Measurements from ENCODE around the gene KLF13.

- TF ChIP-seq CTCF (conservative IDR thresholded peaks at IDR 0.05; ENCODE audit: low read depth in 2 of 2) (no peak), EZH2phosphoT487 (IDR thresholded peaks at IDR 0.05; ENCODE audit: unreplicated experiment) (no peak)
Observed at GRCh38 chr15:31336593-31337295, 10.1 kb downstream of the KLF13 start.
